Ovary (tissue), 9 donors: ENCODE results near the gene MYO1A. TPM values are rescaled to one million over a fixed set of nuclear protein-coding genes. Genes with fewer than 3 reads are reported as not detected.

ENCODE experiments used
- DNase-seq, 5 donors: peaks; one replicate each; pipeline ENCODE4 v3.0.0-alpha.2; 2019 to 2020
- H3K27ac ChIP-seq, 2 donors: fragments of 200-600 bp; one replicate each; pipeline versions ENCODE4 v1.5.1 to v1.8.0; 2019 to 2022
- H3K27me3 ChIP-seq: fragments of 200-600 bp; one replicate; pipeline ENCODE4 v1.8.0; 2022
- H3K36me3 ChIP-seq: fragments of 200-600 bp; sonication (generic); one replicate; pipeline ENCODE4 v1.5.1; 2019
- H3K4me1 ChIP-seq: one replicate; pipeline ENCODE4 v1.8.1; 2013; ENCODE audit warnings: mild to moderate bottlenecking, moderate library complexity; ENCODE audit not compliant: insufficient read depth
- H3K4me3 ChIP-seq: fragments of 200-600 bp; sonication (generic); one replicate; pipeline ENCODE4 v1.5.1; 2017
- H3K9me3 ChIP-seq, 2 donors: fragments of 200-600 bp in 1 of 2; sonication (generic) in 1 of 2; one replicate each; pipeline versions ENCODE4 v1.5.1 to v1.8.1; 2013 to 2019; ENCODE audit warnings: mild to moderate bottlenecking in 1 of 2, moderate library complexity in 1 of 2
- EP300 ChIP-seq: sonication (generic); formaldehyde crosslinking; IDR thresholded peaks from one replicate; pipeline ENCODE4 v1.6.1; 2017; ENCODE audit warnings: antibody characterized with exemption
- POLR2A ChIP-seq: fragments of 450-650 bp; IDR thresholded peaks from one replicate; pipeline ENCODE4 v1.6.1; 2017; ENCODE audit warnings: antibody characterized with exemption, mild to moderate bottlenecking, moderate library complexity
- WGBS, 3 donors: extraction: QIAGEN DNeasy Blood & Tissue Kit in 1 of 3; methylation state at CpG; one replicate each; pipeline versions ENCODE4 v1.1.5 to v1.1.7; 2013 to 2017; 5-methylcytosine and 5-hydroxymethylcytosine counted together
- intact Hi-C, 4 donors: fragments of 100-400 bp; cut with DNase I; formaldehyde crosslinking; loops; one replicate each; pipeline versions ENCODE4 v1.11.0 to v1.15.1; 2022 to 2023
- polyA plus RNA-seq, 2 donors: library from polyadenylated mRNA; stranded (reverse); fragments of 200-250 nt in 1 of 2; fragments of 350-450 nt in 1 of 2; fragmentation: Illumina TruSeq in 1 of 2; extraction: RNeasy Lipid Tissue Mini Kit (QIAGEN cat#74804) in 1 of 2; gene quantifications; one replicate each; pipeline ENCODE4 v1.2.3, GENCODE V29; 2013 to 2014
- total RNA-seq, 7 donors: library from RNA; depleted of rRNA in 2 of 7; stranded (reverse); fragments of >200 nt in 2 of 7; fragmentation: NEBNext Ultra II Directional in 3 of 7; extraction: Animal tissue kit (Norgen Biotek cat#: 25700) in 3 of 7; gene quantifications; one replicate each; pipeline versions ENCODE4 v1.1.0 to v1.2.4, GENCODE V29; 2016 to 2023
- TF ChIP-seq, protein P1 (sequence below), 3 donors: fragments of 450-650 bp in 2 of 3; fragments of 200-600 bp in 1 of 3; IDR thresholded peaks; one replicate each; pipeline versions ENCODE4 v1.5.1 to v1.8.0; 2016 to 2022; ENCODE audit warnings: antibody characterized with exemption in 3 of 3, mild to moderate bottlenecking in 1 of 3
- donor health status: DM: no; HTN: no; CAD: no; lungs with moderate emphysema.
- donor health status: DM: no; HTN: no; CAD: no.
- donor health status: Bipolar disorder and iron deficiency.
- donor health status: DM: yes; HTN: yes; CAD: no.
- donor health status: DM: no; HTN: no; CAD: no.
- donor health status: DM: yes; HTN: yes; CAD: no.

MYO1A gene
- total and polyA plus RNA-seq, 9 donors: 0.08 to 2.6 (median 0.23) TPM; not detected in 2

- TF ChIP-seq POLR2A (peak; percentile 88), EP300 (peak; percentile 60)
- TF ChIP-seq, protein P1, sequence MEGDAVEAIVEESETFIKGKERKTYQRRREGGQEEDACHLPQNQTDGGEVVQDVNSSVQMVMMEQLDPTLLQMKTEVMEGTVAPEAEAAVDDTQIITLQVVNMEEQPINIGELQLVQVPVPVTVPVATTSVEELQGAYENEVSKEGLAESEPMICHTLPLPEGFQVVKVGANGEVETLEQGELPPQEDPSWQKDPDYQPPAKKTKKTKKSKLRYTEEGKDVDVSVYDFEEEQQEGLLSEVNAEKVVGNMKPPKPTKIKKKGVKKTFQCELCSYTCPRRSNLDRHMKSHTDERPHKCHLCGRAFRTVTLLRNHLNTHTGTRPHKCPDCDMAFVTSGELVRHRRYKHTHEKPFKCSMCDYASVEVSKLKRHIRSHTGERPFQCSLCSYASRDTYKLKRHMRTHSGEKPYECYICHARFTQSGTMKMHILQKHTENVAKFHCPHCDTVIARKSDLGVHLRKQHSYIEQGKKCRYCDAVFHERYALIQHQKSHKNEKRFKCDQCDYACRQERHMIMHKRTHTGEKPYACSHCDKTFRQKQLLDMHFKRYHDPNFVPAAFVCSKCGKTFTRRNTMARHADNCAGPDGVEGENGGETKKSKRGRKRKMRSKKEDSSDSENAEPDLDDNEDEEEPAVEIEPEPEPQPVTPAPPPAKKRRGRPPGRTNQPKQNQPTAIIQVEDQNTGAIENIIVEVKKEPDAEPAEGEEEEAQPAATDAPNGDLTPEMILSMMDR (IDR thresholded peaks at IDR 0.05): peak in 2 of 3 donors; percentile 9 to 22
- DNase-seq: peak; percentile 92 to 96 (median 95)
- peak within 1 kb of the TSS; percentile 67 for H3K4me3 ChIP-seq
- H3K36me3 ChIP-seq: no peaks in the 10 kb centered on the region
- no peaks in the 10 kb centered on the region for H3K27me3 ChIP-seq
- H3K9me3 ChIP-seq: no peaks in the 10 kb centered on the region
- H3K4me1 ChIP-seq: peaks cover 20% of the 10 kb centered on the region
- WGBS, 3 donors: 0 to 1% (median 0%) methylated on average over 61 to 91 of the region's 91 CpGs
- peak within 1 kb of the TSS; percentile 93 to 99 for H3K27ac ChIP-seq
- intact Hi-C loops: loop anchor here in 2 of 4 donors (2.0 kb wide), 2 partner anchors 18 to 22 kb away; partner anchors contain the start of gene STAT6 (in 1 of the 2)
Observed at GRCh38 chr12:57088354-57089270, 38.7 kb upstream of the MYO1A start, which contains the start of gene NAB2. NAB2 (plus strand) TSS chr12:57089114; CDS start chr12:57089272, 158 bp downstream.

DNA sequence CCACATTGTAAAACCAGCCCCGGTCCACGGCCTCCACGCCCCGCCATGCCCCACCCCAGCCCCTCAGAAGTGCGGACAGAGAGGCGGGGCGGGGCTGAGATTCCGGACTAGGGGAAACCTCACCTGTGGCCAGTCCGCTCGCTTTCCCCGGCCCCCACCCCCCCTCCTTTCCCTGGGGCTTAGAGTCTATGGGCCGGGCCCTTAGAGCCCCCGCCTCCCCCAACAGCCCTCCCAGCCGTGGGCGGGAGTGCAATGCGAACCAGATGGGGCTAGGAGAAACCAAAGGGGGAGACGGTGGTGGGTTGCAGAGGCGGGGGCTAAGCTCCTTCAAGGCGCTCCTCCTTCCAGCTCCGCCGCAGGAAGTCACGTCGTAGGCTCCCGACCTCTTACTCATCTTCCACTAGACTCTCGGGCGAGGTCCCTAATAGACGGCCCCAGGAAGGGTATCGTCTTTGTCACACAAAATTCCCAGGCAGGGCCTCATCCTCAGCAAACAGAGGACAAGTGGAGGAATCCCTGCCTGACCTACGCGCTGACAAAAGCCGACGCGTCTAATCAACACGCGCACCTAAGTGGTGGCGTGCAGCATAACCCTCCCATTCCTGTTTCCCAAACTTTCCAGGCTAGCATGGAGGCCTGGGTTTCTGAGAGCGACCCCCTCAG lies 37.9 kb upstream of the MYO1A start:
- TF ChIP-seq POLR2A: peak; percentile 35
- no peak for TF ChIP-seq EP300
- TF ChIP-seq, protein P1 (IDR thresholded peaks at IDR 0.05): no peak
- Histone ChIP-seq H3K27me3 (no peaks in the 10 kb centered on the region), H3K4me1 (peaks cover 14% of the 10 kb centered on the region), H3K4me3 (peak overlapping the region; percentile 67), H3K9me3 (no peaks in the 10 kb centered on the region), H3K27ac (peak overlapping the region; percentile 93 to 99), H3K36me3 (no peaks in the 10 kb centered on the region)
- WGBS, 3 donors: 0 to 1% (median 0%) methylated on average over 28 to 37 of the region's 37 CpGs
- intact Hi-C loops: loop anchor here in 2 of 4 donors (2.0 kb wide), 2 partner anchors 19 to 23 kb away; partner anchors contain the start of gene STAT6 (in 1 of the 2)
- peak; percentile 93 to 95 (median 94) for DNase-seq

GRCh38 chr12:57087010-57087690 lies 37.2 kb upstream of the MYO1A start:
- DNase-seq: peak; percentile 96 to 97 (median 97)
- peak; percentile 37 for TF ChIP-seq EP300
- TF ChIP-seq, protein P1 (IDR thresholded peaks at IDR 0.05): no peak
- peak; percentile 81 for TF ChIP-seq POLR2A
- Histone ChIP-seq H3K4me1 (peaks cover 13% of the 10 kb centered on the region), H3K4me3 (peak overlapping the region; percentile 67), H3K27ac (peak overlapping the region; percentile 93 to 99), H3K9me3 (no peaks in the 10 kb centered on the region), H3K27me3 (no peaks in the 10 kb centered on the region), H3K36me3 (no peaks in the 10 kb centered on the region)
- intact Hi-C loops: no loop called here
- WGBS, 3 donors: 0 to 1% (median 0%) methylated on average over 37 to 52 of the region's 52 CpGs

GRCh38 chr12:57086493-57087009 lies 36.6 kb upstream of the MYO1A start:
- Histone ChIP-seq H3K27me3 (no peaks in the 10 kb centered on the region), H3K4me3 (peak overlapping the region; percentile 67), H3K27ac (peak overlapping the region; percentile 93 to 99), H3K36me3 (no peaks in the 10 kb centered on the region), H3K4me1 (peaks cover 11% of the 10 kb centered on the region), H3K9me3 (no peaks in the 10 kb centered on the region)
- TF ChIP-seq, protein P1 (IDR thresholded peaks at IDR 0.05): peak in 1 of 3 donors; percentile 21
- TF ChIP-seq EP300: no peak
- intact Hi-C loops: no loop called here
- peak; percentile 80 to 88 (median 82) for DNase-seq
- 0 to 1% (median 0%) methylated on average over 14 of the region's 14 CpGs for WGBS, 3 donors
